Dedifferentiated amniotic fluid mesenchymal stem cell (primary cell): ENCODE measurements around the gene TMUB1.

Experiments used
- DNase-seq: peaks from one replicate; pipeline ENCODE4 v3.0.0-alpha.2; 2016; ENCODE audit errors: extremely low spot score

TMUB1 gene

DNA sequence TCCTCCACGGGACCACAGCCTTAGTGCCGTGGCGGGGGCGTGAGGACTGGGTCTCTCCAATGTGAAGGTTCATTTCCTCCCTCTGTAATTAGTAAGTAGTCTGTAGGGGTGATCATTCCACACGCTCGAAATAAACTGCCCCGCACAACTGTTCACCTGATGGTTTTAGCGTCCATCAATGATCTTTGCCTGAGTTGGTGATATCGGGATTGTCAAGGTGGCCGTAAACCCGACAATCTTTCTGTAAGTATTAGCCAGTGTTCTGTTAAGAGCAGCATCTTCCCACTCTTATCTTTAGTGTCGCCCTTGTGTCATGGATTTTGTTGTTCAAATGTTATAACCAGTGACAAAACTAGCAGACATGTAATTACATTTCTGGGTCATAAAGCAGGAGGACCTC is 20.7 kb upstream of the TMUB1 start:
- no peak for DNase-seq

DNA sequence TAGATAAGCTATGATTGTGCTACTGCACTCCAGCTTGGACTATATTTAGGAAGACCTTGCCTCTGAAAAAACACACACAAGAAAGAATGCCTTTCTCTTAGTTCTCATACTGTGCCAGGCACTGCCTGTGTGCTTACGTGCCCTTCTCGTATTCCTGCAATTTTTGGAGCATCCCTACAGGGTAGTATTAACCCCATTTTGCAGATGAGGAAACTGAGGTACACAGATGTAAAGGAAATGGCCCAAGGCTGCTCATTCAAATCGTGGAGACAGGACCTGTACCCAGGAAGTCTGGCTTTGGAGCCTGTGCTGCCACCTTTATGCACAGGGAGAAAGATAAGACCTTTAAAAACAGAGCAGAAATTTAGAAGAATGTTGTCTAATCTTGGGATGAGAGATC is 19.7 kb upstream of the TMUB1 start:
- DNase-seq = no peak

DNA sequence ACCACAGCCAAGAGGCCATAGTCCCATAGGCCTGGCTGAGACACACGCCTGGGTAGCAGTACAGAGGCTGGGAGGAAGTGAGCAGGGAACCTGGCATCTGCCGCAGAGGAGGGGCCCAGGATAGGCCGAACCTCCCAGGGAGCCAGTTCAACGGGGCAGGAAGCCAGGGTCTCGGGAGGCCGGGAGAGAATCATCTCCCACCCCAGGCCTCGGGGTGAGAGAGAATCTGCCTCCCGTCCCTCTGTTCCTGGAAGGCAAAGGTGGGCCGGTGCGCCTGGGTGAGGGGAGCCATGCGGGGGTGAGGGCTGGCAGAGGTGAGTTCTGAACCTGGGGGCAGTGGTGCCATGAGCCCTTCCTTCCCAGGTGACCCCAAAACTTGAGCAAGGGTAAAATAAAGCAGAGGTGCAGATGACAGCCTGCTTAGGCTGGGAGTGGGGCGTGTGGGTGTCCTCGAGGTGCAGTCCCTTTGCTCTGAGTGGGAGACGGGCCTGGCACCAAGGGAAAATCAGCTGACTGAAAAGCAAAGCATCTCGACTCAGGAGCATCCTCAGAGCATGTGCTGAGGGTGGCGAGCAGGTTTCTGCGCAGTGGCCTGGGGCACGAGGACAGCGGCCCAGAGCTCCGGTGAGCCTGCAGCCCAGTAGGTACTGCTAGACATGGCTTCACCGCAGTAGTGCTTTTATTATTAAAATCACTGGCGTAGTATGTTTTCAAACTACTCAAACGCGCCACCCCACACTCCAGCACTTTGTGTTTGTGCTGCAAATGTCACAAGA is 18.5 kb upstream of the TMUB1 start:
- DNase-seq = no peak

DNA sequence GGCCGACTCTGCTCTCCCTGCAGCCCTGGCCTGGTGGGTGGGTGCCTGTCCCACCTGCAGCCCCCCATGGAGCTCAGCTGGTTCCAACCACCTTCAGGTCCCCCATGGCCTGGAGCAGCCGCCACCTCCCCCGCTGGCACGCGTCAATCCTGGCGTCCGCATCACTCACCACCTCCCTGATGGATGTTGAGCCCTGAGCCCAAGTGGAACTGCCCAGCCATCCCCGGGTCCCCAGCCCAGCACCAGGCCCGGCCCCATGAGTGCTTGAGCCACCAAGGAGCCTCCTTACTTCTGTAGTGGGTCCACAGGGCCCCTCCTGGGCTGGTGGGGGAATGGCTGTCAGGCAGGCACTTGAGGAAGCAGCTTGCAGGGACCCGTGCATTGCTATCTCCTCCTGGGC is 17.6 kb upstream of the TMUB1 start:
- no peak for DNase-seq

DNA sequence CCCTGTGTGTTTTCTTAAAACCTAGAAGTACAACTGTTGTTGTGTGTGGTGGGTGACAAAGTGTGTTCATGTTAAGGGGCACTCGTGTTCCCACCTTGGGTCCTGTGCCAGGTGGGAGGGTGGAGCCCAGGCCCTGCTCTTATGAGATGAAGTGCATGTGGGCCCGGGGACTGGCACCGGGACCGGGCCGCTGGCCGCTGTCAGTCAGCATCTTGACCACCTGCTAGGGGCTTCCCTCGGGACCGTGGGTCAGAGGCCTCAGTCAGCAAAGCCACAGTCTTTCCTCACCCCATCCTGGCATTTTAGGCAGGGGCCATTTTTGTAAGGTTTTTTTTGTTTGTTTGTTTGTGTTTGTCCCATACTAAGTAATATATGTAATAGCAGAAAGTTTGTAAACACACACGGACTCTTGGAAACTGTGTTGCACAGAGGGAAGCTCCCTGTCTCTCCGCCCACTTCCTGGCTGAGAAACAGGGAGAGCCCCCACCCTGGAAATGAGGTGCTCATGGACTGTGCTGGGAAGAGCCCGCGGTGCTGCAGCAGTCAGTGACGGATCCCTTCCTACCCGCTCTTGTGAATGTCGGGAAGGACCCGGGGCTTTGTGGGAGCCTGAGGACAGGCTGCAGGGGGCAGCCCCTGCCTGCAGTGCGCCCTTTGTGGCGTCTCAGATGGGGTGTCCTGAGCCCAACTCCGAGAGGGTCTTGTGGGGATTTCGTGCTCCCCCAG is 16.4 kb upstream of the TMUB1 start:
- DNase-seq = no peak

DNA sequence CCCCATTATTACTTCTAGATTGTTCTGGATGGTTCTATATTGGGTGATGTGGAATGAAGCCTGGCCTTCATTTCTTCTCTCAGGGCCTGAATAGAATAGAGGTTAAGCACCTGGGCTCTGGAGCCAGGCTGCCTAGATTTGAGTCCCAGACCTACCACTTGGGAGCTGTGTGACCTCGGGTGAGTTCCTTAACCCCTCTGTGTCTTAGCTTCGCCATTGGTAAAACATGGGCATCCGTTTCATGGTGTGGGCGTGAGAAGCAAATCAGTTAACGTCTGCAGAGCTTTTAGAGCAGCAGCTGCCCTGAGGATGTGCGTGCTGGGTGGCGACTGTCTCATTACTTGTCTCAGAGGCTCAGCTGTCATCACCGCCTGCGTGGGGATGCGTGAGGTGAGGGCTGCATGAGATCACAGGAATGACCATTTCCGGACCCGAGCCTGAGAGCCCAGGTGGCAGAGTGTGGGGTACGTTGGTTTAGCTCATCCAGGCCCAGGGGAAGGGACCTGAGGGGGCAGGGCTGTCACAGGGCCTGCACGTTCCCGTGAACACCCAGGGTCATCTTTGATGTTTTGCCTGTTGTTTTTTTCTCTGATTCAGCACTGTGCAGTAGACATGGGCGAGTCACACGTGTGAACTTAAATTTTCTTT is 12.7 kb upstream of the TMUB1 start:
- no peak for DNase-seq

DNA sequence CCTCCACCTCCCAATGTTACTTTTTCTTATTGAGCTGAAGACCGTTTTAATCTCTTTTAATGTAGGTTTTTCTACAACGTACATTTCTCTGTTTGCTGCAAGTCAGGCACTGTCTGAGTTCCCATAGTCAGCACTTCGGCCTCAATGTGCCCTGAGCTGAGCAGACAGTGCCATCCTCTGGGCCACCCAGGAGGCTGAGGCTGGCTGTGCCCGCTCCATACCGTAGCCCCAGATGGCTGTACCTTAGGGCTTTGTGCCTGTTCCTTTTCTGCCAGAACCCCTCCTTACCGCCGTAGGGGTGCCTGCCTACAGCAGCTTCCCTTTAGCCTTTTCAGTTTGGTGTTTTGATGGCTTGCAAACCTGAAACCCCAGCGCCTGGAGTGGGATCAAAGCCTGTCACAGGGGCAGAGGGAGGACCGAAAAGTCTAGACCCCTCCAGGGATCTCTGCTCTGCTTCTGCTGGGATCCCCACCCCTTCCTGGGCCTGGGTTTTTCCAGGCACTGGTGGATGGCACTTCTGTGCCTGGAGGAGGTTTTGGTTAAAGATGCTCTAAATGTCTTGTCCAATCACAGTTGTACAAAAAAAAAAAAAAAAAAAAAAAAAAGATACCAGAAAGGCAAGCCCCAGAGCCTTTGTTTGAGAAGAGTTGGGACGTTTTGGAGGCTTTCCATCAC is 12.0 kb upstream of the TMUB1 start:
- DNase-seq = no peak

DNA sequence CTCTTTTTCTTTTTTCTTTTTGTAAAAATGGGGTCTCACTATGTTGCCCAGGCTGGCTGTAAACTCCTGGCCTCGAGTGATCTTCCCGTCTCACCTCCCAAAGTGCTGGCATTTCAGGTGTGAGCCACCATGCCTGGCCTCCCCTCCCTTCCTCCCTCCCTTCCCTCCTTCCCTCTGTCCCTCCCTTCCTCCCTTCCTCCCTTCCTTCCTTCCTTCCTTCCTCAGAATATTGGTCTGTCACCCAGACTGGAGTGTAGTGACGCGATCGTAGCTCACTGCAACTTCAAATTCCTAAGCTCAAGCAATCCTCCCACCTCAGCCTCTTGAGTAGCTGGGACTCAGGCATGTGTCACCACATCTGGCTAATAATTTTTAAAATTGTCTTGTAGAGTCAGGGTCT is 11.4 kb upstream of the TMUB1 start:
- no peak for DNase-seq

DNA sequence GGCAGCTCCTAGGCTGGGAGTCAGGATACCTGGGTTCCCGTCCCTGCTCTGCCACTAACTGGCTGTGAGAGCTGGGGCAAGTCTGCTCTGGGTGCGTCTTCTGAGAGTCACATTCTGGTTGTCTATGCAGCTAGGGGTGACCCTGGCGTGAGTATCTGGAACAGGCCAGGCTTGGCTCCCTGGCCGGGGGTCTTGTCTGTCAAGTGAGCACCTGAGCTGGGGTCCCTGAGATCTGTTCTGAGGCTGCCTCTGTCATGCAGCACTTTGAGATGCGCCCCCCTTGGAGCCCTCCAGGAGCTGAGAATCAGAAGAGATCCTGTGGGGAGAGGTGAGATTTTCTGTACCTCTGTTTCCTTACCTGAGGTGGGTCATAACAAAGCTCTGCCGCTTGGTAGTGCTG is 10.5 kb upstream of the TMUB1 start:
- no peak for DNase-seq

DNA sequence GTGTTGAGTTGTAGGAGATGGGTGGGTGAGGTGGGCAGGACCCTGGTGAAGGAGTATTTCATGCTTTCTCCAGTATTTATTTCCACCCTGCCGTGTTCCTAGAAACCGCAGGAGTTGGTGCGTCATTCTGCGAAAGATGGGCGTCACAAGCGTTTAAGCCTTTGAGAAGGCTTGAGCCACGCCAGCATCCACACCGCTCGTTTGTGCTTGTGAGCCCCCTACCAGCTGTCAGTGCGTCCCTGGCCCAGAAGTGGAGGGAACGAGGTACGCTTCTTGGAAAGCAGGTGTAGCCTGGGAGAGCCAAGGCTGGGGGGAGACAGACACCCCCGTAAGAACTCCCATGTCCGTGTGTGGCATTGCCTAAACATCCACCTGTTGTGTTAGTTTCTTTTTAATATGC is 8.7 kb upstream of the TMUB1 start:
- no peak for DNase-seq

DNA sequence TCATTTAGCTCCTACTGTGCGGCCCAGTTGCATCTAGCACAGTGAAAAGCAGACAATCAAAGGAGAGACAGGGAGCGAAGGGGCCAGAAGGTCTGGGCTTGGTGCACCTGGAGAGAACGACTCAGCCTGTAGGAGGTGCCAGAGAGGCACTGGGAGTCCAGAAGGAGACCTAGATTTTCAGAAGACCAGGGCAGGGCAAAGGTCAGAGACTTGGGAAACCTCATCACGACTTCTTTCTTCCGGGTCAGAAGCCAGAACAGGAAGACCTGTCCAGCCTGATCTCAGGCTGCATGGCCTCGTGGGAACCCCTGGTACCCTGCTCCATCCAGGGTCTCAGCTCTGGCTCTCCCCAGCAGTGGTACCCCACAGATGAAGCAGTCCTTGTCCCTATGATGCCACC is 8.1 kb upstream of the TMUB1 start:
- DNase-seq = no peak

DNA sequence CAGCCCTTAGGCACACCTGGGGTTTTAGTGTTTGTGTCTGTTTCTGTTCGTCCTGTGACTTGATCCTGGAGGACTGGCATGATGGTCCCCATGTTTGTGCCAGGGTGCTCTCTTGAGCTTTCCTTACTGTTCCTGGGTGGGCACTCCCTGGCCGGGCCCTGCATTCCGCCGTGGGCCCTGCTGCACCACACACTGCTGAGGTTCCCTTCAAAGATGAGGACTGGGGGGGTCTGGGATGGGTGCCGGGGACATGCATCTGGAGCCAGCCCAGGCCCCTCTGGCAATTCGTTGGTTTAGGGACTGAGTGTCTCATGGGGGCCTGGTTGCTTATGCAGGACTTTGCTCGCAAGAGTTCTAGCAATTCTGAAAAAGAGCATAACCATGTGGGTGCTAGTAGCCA is 7.7 kb upstream of the TMUB1 start:
- DNase-seq = no peak

DNA sequence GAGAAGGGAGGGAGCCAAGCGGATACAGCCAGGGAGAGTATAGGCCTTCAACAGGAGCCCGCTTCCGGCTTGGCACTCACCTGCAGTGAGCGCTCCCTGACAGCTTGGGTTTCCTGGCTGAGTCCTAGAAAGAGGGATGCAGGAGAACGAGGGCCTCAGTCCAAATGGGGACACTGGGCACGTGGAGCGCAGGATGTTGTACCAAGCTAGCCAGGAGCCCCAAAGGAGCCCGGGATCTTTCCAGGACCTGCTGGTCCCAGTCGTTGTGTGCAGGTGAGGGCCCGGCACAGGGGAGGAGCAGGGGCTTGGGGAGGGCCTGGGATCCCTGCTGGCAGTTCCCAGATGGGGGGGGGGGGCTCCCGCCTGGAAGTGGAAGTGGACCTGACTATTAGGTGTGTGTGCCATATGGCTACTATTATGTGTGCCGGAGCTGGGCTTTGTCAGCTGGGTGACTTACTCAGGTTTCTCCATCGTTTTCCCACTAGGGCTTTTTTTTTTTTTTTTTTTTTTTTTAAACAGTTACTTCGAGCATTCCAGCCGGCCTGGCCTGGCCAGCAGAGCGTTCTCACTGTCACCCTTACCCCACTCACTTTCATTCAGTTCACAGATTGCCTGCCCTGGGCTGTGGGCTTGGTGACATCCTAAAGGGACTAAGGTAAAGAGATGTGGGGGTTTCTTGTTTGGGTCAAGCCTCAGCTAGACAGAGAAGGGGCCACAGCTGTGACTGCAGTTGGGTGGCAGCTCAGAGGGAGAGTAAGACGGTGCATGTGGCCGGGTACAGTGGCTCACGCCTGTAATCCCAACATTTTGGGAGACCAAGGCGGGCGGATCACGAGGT is 6.8 kb upstream of the TMUB1 start:
- DNase-seq = no peak

DNA sequence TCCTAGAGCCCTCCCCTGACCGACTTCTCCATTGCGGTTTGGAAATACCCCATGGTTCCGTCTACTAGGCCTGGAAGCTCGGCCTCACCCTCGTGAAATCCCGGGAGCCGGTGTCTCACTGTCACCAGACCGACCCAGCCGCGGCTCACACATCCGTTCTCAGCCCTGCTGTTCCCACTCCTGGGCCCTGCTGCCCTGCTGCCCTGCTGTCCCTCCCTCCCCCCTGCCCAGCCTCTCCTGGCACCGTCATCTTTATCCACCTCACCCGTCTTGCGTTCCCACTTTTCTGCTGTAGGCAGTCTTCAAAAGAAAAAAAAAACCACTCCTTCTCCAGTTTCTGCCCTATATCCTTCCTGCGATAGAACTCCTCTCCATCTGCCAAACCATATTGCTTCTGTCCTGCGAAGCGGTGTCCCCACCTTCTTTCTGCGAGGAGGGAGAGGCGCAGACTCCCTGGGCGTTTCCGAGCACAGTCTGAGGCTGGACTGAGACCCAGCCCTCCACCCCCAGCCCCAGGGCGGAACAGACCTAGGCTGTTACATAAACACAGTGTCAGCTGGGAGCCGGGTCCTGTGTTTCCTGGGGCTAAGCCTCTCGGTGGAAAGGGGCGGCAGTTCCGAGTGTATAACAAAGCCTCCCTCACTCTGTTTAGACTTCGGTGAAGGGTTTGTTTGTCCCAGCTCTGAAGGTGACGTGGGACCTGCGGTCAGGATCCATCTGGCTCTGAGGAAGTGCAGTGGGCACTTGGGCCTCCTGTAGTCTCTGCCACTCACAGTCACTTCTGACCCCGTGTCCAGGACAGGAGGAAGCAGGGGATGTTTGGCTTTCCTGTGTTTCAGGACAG is 5.8 kb upstream of the TMUB1 start:
- DNase-seq = peak; percentile 54

DNA sequence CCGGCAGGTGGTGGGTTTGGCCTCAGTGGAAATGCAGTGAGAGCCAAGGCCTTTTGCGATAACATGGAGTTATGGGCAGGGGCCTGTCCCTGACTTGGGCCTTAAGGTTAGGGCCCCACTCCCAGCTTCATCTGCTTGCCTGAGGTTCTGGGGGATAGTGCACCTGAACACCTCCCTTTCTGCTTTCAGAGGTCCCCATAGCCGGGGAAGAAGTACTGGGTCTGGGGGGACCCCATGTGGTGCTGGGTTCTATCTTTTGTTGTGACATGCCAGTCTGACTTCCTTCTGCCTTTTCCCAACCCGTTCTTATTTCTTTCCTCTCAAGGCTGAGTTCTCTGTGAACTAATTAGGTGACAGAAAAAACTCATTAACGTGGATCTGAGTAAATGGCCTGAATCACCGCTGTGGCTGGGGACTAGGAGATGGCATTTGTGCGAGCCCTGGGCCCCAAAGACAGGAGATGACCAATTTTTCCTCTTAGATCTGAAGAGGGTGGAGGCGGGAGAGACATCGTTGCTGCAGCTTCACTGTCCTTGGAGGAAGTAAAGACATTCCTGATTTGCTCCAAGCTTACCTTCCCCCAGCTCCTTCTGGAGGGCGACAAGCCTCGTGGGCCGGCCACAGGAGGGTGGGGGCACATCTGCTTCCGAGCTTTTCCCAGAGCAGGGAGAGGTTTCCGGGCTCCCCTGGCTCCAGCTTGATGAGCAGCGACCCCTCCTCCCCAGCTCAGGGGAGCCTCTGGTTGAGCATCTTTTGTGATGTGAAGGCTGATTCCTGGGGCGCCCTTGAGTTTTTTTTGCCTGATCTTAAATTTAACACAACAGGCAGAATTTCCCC is 4.9 kb upstream of the TMUB1 start:
- peak; percentile 16 for DNase-seq

DNA sequence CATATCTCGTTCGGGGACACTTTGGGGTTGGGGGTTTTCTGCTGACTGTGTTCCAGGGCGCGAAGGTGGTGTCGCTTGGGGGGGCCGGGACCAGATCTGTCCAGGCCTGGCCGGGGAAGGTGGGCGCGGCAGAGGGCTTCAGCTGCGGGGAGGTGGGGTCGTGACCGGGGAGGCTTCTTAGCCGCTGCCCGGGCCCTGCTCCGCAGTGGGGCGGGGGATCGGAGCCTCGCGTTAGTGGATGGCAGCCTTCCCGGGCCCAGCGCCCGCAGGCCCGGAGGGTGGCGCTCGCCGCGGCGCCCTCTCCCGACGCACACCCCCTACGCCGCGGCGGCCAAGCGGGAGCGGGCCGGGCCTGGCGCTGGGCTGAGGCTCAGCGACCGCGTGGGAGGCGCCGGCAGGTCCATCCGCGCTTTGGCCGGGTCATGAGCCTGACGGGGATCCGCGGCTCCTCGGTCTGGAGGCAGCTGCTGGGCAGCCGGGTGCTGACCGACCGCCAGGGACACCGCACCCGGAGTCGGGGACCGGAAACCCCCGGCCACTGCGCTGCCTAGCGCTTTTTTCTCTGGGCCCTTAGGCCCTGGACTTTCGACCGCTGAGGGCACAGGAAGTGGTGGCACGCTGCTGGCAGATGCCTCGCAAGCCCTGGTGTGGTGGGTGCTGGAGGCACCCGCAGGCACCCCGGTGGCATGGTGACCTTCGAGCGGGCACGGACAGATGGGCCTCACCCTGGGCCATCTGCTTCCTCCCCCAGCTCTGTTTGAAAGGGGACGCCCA is 4.1 kb upstream of the TMUB1 start:
- peak; percentile 25 for DNase-seq

DNA sequence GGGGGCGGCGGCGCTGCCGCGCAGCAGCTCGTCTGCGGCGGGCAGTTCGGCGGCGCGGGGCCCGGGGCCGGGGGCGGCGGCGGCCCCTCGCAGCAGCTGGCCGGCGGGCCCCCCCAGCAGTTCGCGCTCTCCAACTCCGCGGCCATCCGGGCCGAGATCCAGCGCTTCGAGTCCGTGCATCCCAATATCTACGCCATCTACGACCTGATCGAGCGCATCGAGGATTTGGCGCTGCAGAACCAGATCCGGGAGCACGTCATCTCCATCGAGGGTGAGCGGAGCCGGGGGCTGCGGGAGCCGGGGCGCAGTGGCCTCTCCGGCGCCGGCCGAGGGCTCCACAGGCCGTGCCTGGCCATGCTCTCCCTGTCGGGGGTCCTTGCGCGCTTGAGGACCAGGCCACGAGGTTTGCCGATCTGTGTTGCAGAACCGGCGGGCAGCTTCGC is 3.5 kb upstream of the TMUB1 start:
- DNase-seq = peak; percentile 36

DNA sequence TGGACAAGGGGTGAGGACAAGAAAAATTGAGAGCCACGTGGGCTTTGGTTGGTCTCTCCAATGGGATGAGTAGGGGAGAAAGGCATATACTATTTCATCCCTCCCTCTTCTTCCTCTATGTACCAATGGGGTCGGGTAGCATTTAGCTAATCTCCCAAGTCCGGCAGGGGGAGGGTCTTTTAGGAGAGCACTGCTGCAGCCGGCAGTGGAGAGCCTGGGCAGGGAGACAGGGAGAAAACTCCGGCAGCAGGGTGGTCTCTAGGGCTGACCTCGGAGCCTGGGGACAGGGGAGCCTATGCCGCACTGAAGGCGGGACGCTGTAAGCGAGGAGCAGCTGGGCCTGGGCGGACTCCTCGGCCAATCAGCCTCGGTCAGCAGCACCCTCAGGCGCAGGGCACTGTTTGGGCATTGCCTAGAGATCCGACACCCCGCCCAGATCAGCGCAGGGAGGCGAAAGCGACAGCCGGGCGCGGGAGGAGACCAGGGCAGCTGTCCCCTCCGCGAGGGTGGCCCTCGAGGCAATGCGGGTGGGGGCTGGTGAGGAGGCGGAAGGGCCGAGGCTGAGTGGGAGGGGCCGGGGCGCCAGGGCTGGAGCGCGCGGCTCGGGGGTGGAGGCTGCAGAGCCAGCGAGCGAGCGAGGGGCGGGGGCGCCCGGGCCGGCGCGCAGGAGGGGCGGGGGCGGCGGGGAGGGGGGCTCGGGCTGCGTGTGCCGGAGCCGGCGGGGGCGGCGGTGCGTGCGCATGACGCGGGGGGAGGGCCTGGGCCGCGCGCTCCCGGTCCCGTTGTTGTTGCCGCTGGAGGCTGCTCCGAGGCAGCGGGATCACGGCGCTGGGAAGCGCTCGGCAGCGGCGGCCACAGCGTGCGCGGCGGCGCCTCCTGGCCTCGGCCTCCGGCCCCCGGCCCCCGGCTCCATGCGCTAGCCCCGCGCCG is 2.7 kb upstream of the TMUB1 start, which contains the start of gene AGAP3:
TSS of gene AGAP3 (plus strand) at position 785 of the 930 bp plus-strand sequence. CDS start 267 bp downstream, outside the sequence.
- DNase-seq = peak; percentile 74
